GM23248 (cell line): ENCODE results near the gene ZCCHC24.

ENCODE experiments used
- EZH2 ChIP-seq: fragments of 200-600 bp; sonication (generic); IDR thresholded peaks from 2 replicates; pipeline ENCODE4 v1.6.1; 2018; ENCODE audit warnings: antibody characterized with exemption, mild to moderate bottlenecking; ENCODE audit not compliant: insufficient read depth, poor library complexity, severe bottlenecking
- EZH2phosphoT487 ChIP-seq: fragments of 200-600 bp; sonication (generic); IDR thresholded peaks from 2 replicates; pipeline ENCODE4 v1.6.1; 2018; ENCODE audit warnings: antibody characterized with exemption, moderate library complexity, mild to moderate bottlenecking, low read depth; ENCODE audit not compliant: insufficient read depth

DNA sequence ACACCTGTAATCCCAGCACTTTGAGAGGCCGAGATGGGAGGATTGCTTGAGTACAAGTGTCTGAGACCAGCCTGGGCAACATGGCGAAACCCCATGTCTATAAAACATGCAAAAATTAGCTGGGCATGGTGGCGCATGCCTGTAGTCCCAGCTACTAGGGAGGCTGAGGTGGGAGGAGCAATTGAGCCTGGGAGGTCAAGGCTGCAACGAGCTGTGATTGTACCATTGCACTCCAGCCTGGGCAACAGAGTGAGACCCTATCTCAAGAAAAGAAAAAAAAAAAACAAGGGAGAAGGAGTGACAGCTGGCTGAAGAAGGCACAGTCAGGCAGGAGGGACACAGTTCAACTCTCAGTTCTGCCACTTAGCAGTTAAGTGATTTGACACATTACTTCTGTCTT is 26.4 kb upstream of the ZCCHC24 start:
- TF ChIP-seq EZH2 = no peak
- no peak for TF ChIP-seq EZH2phosphoT487
